ENCODE measurements around the gene NOB1.

- no peak for TF ChIP-seq BHLHE40 (IDR thresholded peaks at IDR 0.05; ENCODE audit: low read depth, low read length)
- no peak for TF ChIP-seq CEBPB (IDR thresholded peaks at IDR 0.05; ENCODE audit: low read depth, low read length)
These were observed 47.8 kb downstream of the NOB1 start for GRCh38 chr16:69706975-69707340.

Data from IMR-90 (cell line).